CD14-positive monocyte (primary cell): ENCODE data around the gene CDH22. TPM values are rescaled to one million over a fixed set of nuclear protein-coding genes. Genes with fewer than 3 reads are reported as not detected.

Experiments
- DNase-seq, 3 donors: peaks; one replicate each; pipeline ENCODE4 v3.0.0-alpha.2; 2011 to 2022
- H2AFZ ChIP-seq: 2 replicates; pipeline ENCODE4 v1.6.0; 2012; ENCODE audit warnings: mild to moderate bottlenecking, low read depth, low read length, inconsistent platforms; ENCODE audit not compliant: insufficient read depth, poor library complexity, severe bottlenecking
- H3K27ac ChIP-seq, 2 donors: 1 replicate in 1 of 2; 2 replicates in 1 of 2; pipeline ENCODE4 v1.5.1; 2012 to 2013; ENCODE audit warnings: low read length in 2 of 2, control low read depth in 1 of 2, inconsistent platforms in 1 of 2, low read depth in 1 of 2, mild to moderate bottlenecking in 1 of 2
- H3K27me3 ChIP-seq, 2 donors: one replicate each; pipeline versions ENCODE4 v1.6.0 to v1.6.1; 2011 to 2013; ENCODE audit warnings: low read length in 2 of 2; ENCODE audit not compliant: control insufficient read depth in 2 of 2, insufficient read depth in 2 of 2
- H3K36me3 ChIP-seq, 2 donors: replicated peaks in 1 of 2; 1 replicate in 1 of 2; 2 replicates in 1 of 2; pipeline versions ENCODE4 v1.5.1 to v1.6.1; 2012 to 2013; ENCODE audit warnings: low read length in 2 of 2, control low read depth in 1 of 2, inconsistent platforms in 1 of 2, mild to moderate bottlenecking in 1 of 2; ENCODE audit not compliant: insufficient read depth in 2 of 2, control insufficient read depth in 1 of 2
- H3K4me1 ChIP-seq, 2 donors: 1 replicate in 1 of 2; 2 replicates in 1 of 2; pipeline versions ENCODE4 v1.5.1 to v1.6.1; 2012 to 2013; ENCODE audit warnings: low read length in 2 of 2, control low read depth in 1 of 2, inconsistent platforms in 1 of 2, mild to moderate bottlenecking in 1 of 2, moderate library complexity in 1 of 2; ENCODE audit not compliant: insufficient read depth in 2 of 2, control insufficient read depth in 1 of 2
- H3K4me2 ChIP-seq: replicated peaks from 2 replicates; pipeline ENCODE3; 2012; ENCODE audit warnings: low read length, moderate library complexity, mild to moderate bottlenecking; ENCODE audit not compliant: poor library complexity, severe bottlenecking; ENCODE audit errors: extremely low read depth
- H3K4me3 ChIP-seq, 3 experiments: fragments of 200-600 bp in 1 of 3; sonication (generic) in 1 of 3; replicated peaks in 1 of 3; 1 replicate in 2 of 3; 2 replicates in 1 of 3; pipeline ENCODE4 v1.5.1; 2011 to 2013; ENCODE audit warnings: low read length in 3 of 3, mild to moderate bottlenecking in 3 of 3, control low read depth in 2 of 3, low read depth in 2 of 3, inconsistent platforms in 1 of 3, moderate library complexity in 1 of 3
- H3K79me2 ChIP-seq: 2 replicates; pipeline ENCODE4 v1.6.0; 2012; ENCODE audit warnings: mild to moderate bottlenecking, control low read depth, inconsistent platforms, low read length, moderate library complexity; ENCODE audit not compliant: insufficient read depth
- H3K9ac ChIP-seq: 2 replicates; pipeline ENCODE4 v1.6.0; 2017; ENCODE audit warnings: low read length, mild to moderate bottlenecking; ENCODE audit not compliant: insufficient read depth, poor library complexity, severe bottlenecking
- H3K9me3 ChIP-seq, 2 donors: replicated peaks in 1 of 2; 1 replicate in 1 of 2; 2 replicates in 1 of 2; pipeline versions ENCODE4 v1.5.1 to v1.6.1; 2012 to 2013; ENCODE audit warnings: low read length in 2 of 2, control low read depth in 1 of 2; ENCODE audit not compliant: control insufficient read depth in 1 of 2, insufficient read depth in 1 of 2
- H4K20me1 ChIP-seq: 2 replicates; pipeline ENCODE4 v1.6.0; 2012; ENCODE audit warnings: mild to moderate bottlenecking, low read length, control low read depth, moderate library complexity; ENCODE audit not compliant: insufficient read depth
- H3K27ac Mint-ChIP-seq, 7 donors: one replicate each; pipeline ENCODE4 v1.8.0; 2020; ENCODE audit warnings: mild to moderate bottlenecking in 7 of 7, mixed read lengths in 7 of 7, moderate library complexity in 6 of 7, inconsistent platforms in 2 of 7
- H3K27me3 Mint-ChIP-seq, 3 donors: one replicate each; pipeline ENCODE4 v1.8.0; 2021 to 2022; ENCODE audit warnings: low read depth in 3 of 3, mild to moderate bottlenecking in 3 of 3, mixed read lengths in 3 of 3, moderate library complexity in 3 of 3, inconsistent platforms in 1 of 3
- H3K36me3 Mint-ChIP-seq, 2 donors: one replicate each; pipeline ENCODE4 v1.8.0; 2020; ENCODE audit warnings: mixed read lengths in 2 of 2, inconsistent platforms in 1 of 2, mild to moderate bottlenecking in 1 of 2
- H3K4me1 Mint-ChIP-seq: one replicate; pipeline ENCODE4 v1.8.0; 2020; ENCODE audit warnings: mild to moderate bottlenecking, mixed read lengths
- H3K4me3 Mint-ChIP-seq, 2 donors: one replicate each; pipeline ENCODE4 v1.8.0; 2020; ENCODE audit warnings: mild to moderate bottlenecking in 2 of 2, mixed read lengths in 2 of 2, moderate library complexity in 1 of 2
- H3K9me3 Mint-ChIP-seq, 7 donors: one replicate each; pipeline ENCODE4 v1.8.0; 2020 to 2022; ENCODE audit warnings: mixed read lengths in 7 of 7, mild to moderate bottlenecking in 6 of 7, moderate library complexity in 6 of 7, inconsistent platforms in 2 of 7
- CTCF ChIP-seq: fragments of 200-600 bp; IDR thresholded peaks from one replicate; pipeline ENCODE4 v1.8.0; 2022; ENCODE audit warnings: antibody characterized with exemption, mild to moderate bottlenecking
- WGBS: methylation state at CpG from one replicate; pipeline ENCODE4 v1.1.5; 2013; ENCODE audit warnings: missing lambda C conversion rate; ENCODE audit not compliant: insufficient coverage; 5-methylcytosine and 5-hydroxymethylcytosine counted together
- intact Hi-C, 2 donors: fragments of 100-400 bp; cut with micrococcal nuclease; formaldehyde crosslinking; loops; one replicate each; pipeline versions ENCODE4 v1.15.0 to v1.15.1; 2023
- polyA plus RNA-seq, 3 donors: library from polyadenylated mRNA; depleted of rRNA in 1 of 3; unstranded in 2 of 3; stranded (reverse) in 1 of 3; fragments of 300-500 nt in 2 of 3; fragments of >200 nt in 1 of 3; fragmentation: Illumina TruSeq in 2 of 3; gene quantifications; 1 replicate in 2 of 3; 2 replicates in 1 of 3; pipeline ENCODE4 v1.2.3, GENCODE V29; 2012 to 2021

CDH22 gene
- polyA plus RNA-seq, 3 donors = not detected

- H3K79me2 ChIP-seq = no peaks in the 10 kb centered on the region
- TF ChIP-seq CTCF = no peak
- H3K4me3 Mint-ChIP-seq = no peak overlapping the region
- H3K4me1 Mint-ChIP-seq = peaks cover 27% of the 10 kb centered on the region
- H3K27ac Mint-ChIP-seq = peak overlapping the region in 2 of 7 donors; percentile 36 to 93
- H3K36me3 Mint-ChIP-seq = peaks cover 55 to 81% of the 10 kb centered on the region in 2 donors
- H3K27me3 Mint-ChIP-seq = peaks cover 0 to 2% (median 0%) of the 10 kb centered on the region in 3 donors
- H2AFZ ChIP-seq = no peak overlapping the region
- peaks cover 51% of the 10 kb centered on the region for H4K20me1 ChIP-seq
- peaks cover 0 to 2% (median 0%) of the 10 kb centered on the region in 7 donors for H3K9me3 Mint-ChIP-seq
- H3K9ac ChIP-seq = no peak overlapping the region
- peaks cover 52 to 76% of the 10 kb centered on the region in 2 donors for H3K36me3 ChIP-seq
- intact Hi-C loops = no loop called here
- H3K9me3 ChIP-seq = no peaks in the 10 kb centered on the region
- H3K4me3 ChIP-seq = no peak overlapping the region
- H3K4me2 ChIP-seq = no peak overlapping the region
- 91% methylated on average over 18 of the region's 18 CpGs for WGBS
- H3K4me1 ChIP-seq = peaks cover 24 to 31% of the 10 kb centered on the region in 2 donors
- H3K27me3 ChIP-seq = no peaks in the 10 kb centered on the region
- no peak overlapping the region for H3K27ac ChIP-seq
- DNase-seq = no peak
These were observed 44.2 kb upstream of the CDH22 start for GRCh38 chr20:46352370-46352938.

- H3K79me2 ChIP-seq = no peaks in the 10 kb centered on the region
- Mint-ChIP-seq H3K4me3 (no peak overlapping the region), H3K36me3 (peaks cover 64 to 85% of the 10 kb centered on the region in 2 donors), H3K9me3 (peaks cover 0 to 2% (median 0%) of the 10 kb centered on the region in 7 donors), H3K4me1 (peaks cover 20% of the 10 kb centered on the region), H3K27ac (peak overlapping the region; percentile 84 to 94 (median 89)), H3K27me3 (no peaks in the 10 kb centered on the region)
- H4K20me1 ChIP-seq = peaks cover 41% of the 10 kb centered on the region
- peaks cover 17 to 24% of the 10 kb centered on the region in 2 donors for H3K4me1 ChIP-seq
- no peak for TF ChIP-seq CTCF
- peak overlapping the region in 1 of 2 donors; percentile 61 for H3K27ac ChIP-seq
- WGBS = 71% methylated on average over 7 of the region's 7 CpGs
- H3K36me3 ChIP-seq = peaks cover 51 to 84% of the 10 kb centered on the region in 2 donors
- H3K4me3 ChIP-seq = no peak overlapping the region
- no peaks in the 10 kb centered on the region for H3K27me3 ChIP-seq
- H3K9me3 ChIP-seq = no peaks in the 10 kb centered on the region
- intact Hi-C loops = no loop called here
- H2AFZ ChIP-seq = no peak overlapping the region
- no peak overlapping the region for H3K9ac ChIP-seq
- DNase-seq = no peak
- no peak overlapping the region for H3K4me2 ChIP-seq
These were observed 43.2 kb upstream of the CDH22 start for GRCh38 chr20:46351357-46352058.
